ENCODE data around the gene OTUD3. TPM values are rescaled to one million over a fixed set of nuclear protein-coding genes. Genes with fewer than 3 reads are reported as not detected.

The OTUD3 gene, protein sequence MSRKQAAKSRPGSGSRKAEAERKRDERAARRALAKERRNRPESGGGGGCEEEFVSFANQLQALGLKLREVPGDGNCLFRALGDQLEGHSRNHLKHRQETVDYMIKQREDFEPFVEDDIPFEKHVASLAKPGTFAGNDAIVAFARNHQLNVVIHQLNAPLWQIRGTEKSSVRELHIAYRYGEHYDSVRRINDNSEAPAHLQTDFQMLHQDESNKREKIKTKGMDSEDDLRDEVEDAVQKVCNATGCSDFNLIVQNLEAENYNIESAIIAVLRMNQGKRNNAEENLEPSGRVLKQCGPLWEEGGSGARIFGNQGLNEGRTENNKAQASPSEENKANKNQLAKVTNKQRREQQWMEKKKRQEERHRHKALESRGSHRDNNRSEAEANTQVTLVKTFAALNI
- total RNA-seq (2022; extraction: Qiagen RNA extraction), result 2.5 to 3.1 TPM (median 2.6 TPM) in 5 replicates

DNA sequence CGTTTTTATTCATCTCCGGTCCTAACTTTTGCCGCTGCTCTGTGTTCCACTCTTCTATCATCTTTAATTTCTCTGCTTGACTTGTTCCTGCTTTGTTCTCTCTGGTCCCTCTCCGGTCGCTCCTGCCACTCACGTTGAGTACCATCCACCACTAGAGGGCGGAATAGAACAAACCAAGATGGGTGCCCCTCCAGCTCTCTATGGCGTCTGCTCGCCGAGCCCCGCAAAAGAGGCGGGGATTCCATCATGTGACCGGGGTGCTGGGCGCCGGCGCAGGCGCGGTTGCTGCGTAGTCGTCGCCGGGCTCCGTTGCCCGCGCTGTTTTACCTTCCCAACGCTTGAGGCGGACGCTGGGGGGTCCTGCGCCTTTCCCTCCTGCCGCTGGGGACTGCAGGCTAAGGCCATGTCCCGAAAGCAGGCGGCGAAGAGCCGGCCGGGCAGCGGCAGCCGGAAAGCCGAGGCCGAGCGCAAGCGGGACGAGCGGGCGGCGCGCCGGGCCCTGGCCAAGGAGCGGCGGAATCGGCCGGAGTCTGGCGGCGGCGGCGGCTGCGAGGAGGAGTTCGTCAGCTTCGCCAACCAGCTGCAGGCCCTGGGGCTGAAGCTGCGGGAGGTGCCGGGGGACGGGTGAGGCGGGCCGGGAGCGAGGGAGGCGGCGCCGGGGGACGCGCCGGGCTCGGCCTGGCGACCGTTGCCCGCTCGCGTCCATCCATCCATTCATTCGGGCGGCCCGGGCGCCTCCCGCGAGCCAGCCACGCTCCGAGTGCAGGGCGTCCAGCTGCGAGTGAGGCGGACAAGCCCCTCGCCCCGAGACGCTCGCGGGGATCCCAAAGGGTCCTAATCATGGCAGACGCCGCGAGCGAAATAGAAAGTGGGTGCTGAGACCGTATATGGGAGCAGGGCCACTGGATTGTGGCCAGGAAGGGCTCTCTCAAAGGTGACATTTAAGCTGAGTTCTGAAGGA lies at the start of gene OTUD3:
Gene OTUD3 (plus strand): TSS at position 285 of the 961 bp plus-strand sequence. CDS start 119 bp downstream, at position 404.

GRCh38 chr1:19923137-19923952 lies 41.1 kb downstream of the OTUD3 start, which contains the start of gene PLA2G2E:
Gene PLA2G2E (minus strand): TSS chr1:19923617. CDS start chr1:19923559, 58 bp downstream.

Other genes with a start within 250 kb of the OTUD3 start
- gene NBL1, start 238.1 kb upstream of the OTUD3 start, total RNA-seq (2022; extraction: Qiagen RNA extraction), result 28.7 to 54.9 TPM (median 46.2 TPM) in 5 replicates
- gene HTR6, start 217.5 kb upstream of the OTUD3 start, total RNA-seq (2022; extraction: Qiagen RNA extraction), result 0.15 to 0.22 TPM (median 0.19 TPM) in 4 of 5 replicates, not detected in the other
- gene TMCO4, start 82.5 kb upstream of the OTUD3 start, total RNA-seq (2022; extraction: Qiagen RNA extraction), result 5.0 to 7.4 TPM (median 6.0 TPM) in 5 replicates
- gene RNF186, start 67.1 kb upstream of the OTUD3 start, total RNA-seq (2022; extraction: Qiagen RNA extraction), result not detected in 5 replicates
- not detected in 5 replicates for gene PLA2G2E, start 41.2 kb downstream of the OTUD3 start, total RNA-seq (2022; extraction: Qiagen RNA extraction)
- gene PLA2G2A, start 97.2 kb downstream of the OTUD3 start, total RNA-seq (2022; extraction: Qiagen RNA extraction), result not detected in 5 replicates
- not detected in 5 replicates for gene PLA2G5, start 187.8 kb downstream of the OTUD3 start, total RNA-seq (2022; extraction: Qiagen RNA extraction)
- not detected in 5 replicates for gene PLA2G2D, start 237.1 kb downstream of the OTUD3 start, total RNA-seq (2022; extraction: Qiagen RNA extraction)

Measured in A549 treated with Mapracorat at 1 μM for 4 hours (cell line).